Neural cell (in vitro differentiated cells): ENCODE data around the gene OSM. TPM values are rescaled to one million over a fixed set of nuclear protein-coding genes. Genes with fewer than 3 reads are reported as not detected.

Source experiments
- H2AFZ ChIP-seq: fragments of 200-600, 300-800 bp; sonication (generic), shearing (Covaris generic); 2 replicates; pipeline ENCODE4 v1.6.0; 2014; ENCODE audit warnings: low read depth, mild to moderate bottlenecking, antibody characterized with exemption, low read length, moderate library complexity
- H3F3A ChIP-seq: fragments of 200-600 bp; shearing (Covaris generic); 2 replicates; pipeline ENCODE4 v1.6.1; 2016; ENCODE audit warnings: mild to moderate bottlenecking, moderate library complexity, mixed read lengths, antibody characterized with exemption, low read length; ENCODE audit not compliant: insufficient read depth, poor library complexity, severe bottlenecking
- H3K27ac ChIP-seq: fragments of 200-600, 300-800 bp; sonication (generic), shearing (Covaris generic); 2 replicates; pipeline ENCODE4 v1.5.1; 2014; ENCODE audit warnings: mild to moderate bottlenecking, low read length, moderate library complexity
- H3K27me3 ChIP-seq: fragments of 300-800, 200-600 bp; sonication (generic), shearing (Covaris generic); 2 replicates; pipeline ENCODE4 v1.6.0; 2014; ENCODE audit warnings: mild to moderate bottlenecking, low read depth, low read length, moderate library complexity; ENCODE audit not compliant: insufficient read depth
- H3K36me3 ChIP-seq: fragments of 300-800, 200-600 bp; sonication (generic), shearing (Covaris generic); 2 replicates; pipeline ENCODE4 v1.5.1; 2014; ENCODE audit warnings: mild to moderate bottlenecking, antibody characterized with exemption, low read length, moderate library complexity; ENCODE audit not compliant: insufficient read depth
- H3K4me2 ChIP-seq: fragments of 300-800, 200-600 bp; sonication (generic), shearing (Covaris generic); 2 replicates; pipeline ENCODE4 v1.6.0; 2014; ENCODE audit warnings: mild to moderate bottlenecking, low read length
- H3K4me3 ChIP-seq: fragments of 300-800, 200-600 bp; sonication (generic), shearing (Covaris generic); 2 replicates; pipeline ENCODE4 v1.5.1; 2014; ENCODE audit warnings: mild to moderate bottlenecking, low read length, moderate library complexity
- H3K79me2 ChIP-seq: fragments of 200-600 bp; shearing (Covaris generic); replicated peaks from 2 replicates; pipeline ENCODE4 v1.6.0; 2014; ENCODE audit warnings: mild to moderate bottlenecking, low read length, moderate library complexity; ENCODE audit not compliant: insufficient read depth
- H3K9ac ChIP-seq: fragments of 300-800, 200-600 bp; sonication (generic), shearing (Covaris generic); 2 replicates; pipeline ENCODE4 v1.6.1; 2016; ENCODE audit warnings: mild to moderate bottlenecking, low read length, mixed read lengths
- H3K9me2 ChIP-seq: fragments of 200-600 bp; shearing (Covaris generic); 2 replicates; pipeline ENCODE4 v1.6.1; 2016; ENCODE audit warnings: mild to moderate bottlenecking, low read length, mixed read lengths; ENCODE audit not compliant: insufficient read depth
- H3K9me3 ChIP-seq: fragments of 200-600, 300-800 bp; sonication (generic), shearing (Covaris generic); 2 replicates; pipeline ENCODE4 v1.6.1; 2016; ENCODE audit warnings: mild to moderate bottlenecking, mixed run types, low read length, moderate library complexity, mixed read lengths
- H4K20me1 ChIP-seq: fragments of 200-600 bp; shearing (Covaris generic); 2 replicates; pipeline ENCODE4 v1.6.1; 2016; ENCODE audit warnings: mild to moderate bottlenecking, mixed run types; ENCODE audit not compliant: insufficient read depth
- CTCF ChIP-seq: fragments of 450-650 bp; IDR thresholded peaks from 2 replicates; pipeline ENCODE4 v1.5.1; 2014; ENCODE audit warnings: antibody characterized with exemption, mild to moderate bottlenecking, moderate library complexity; ENCODE audit not compliant: poor library complexity, severe bottlenecking
- EP300 ChIP-seq: fragments of 450-650 bp; conservative IDR thresholded peaks from 2 replicates; pipeline ENCODE4 v1.6.1; 2014; ENCODE audit warnings: antibody characterized with exemption, mild to moderate bottlenecking, moderate library complexity; ENCODE audit not compliant: poor library complexity, severe bottlenecking
- EZH2 ChIP-seq: fragments of 200-600, 300-800 bp; shearing (Covaris generic), sonication (generic); IDR thresholded peaks from 2 replicates; pipeline ENCODE4 v1.6.1; 2014; ENCODE audit warnings: antibody characterized with exemption, low read length, borderline replicate concordance, mild to moderate bottlenecking; ENCODE audit not compliant: insufficient read depth, poor library complexity, severe bottlenecking
- MXI1 ChIP-seq: fragments of 450-650 bp; conservative IDR thresholded peaks from 2 replicates; pipeline ENCODE4 v1.6.1; 2014; ENCODE audit warnings: antibody characterized with exemption, mild to moderate bottlenecking; ENCODE audit not compliant: poor library complexity, severe bottlenecking
- POLR2AphosphoS5 ChIP-seq: IDR thresholded peaks from 2 replicates; pipeline ENCODE4 v1.6.1; 2012
- RAD21 ChIP-seq: fragments of 450-650 bp; conservative IDR thresholded peaks from 2 replicates; pipeline ENCODE4 v1.6.1; 2014; ENCODE audit warnings: antibody characterized with exemption, mild to moderate bottlenecking, moderate library complexity
- REST ChIP-seq: IDR thresholded peaks from 2 replicates; pipeline ENCODE4 v1.6.1; 2012; ENCODE audit warnings: borderline replicate concordance
- SMC3 ChIP-seq: fragments of 450-650 bp; conservative IDR thresholded peaks from 2 replicates; pipeline ENCODE4 v1.6.1; 2014; ENCODE audit warnings: antibody characterized with exemption, mild to moderate bottlenecking, moderate library complexity; ENCODE audit not compliant: poor library complexity
- TAF1 ChIP-seq: IDR thresholded peaks from 2 replicates; pipeline ENCODE4 v1.6.1; 2012; ENCODE audit warnings: low read depth
- polyA plus RNA-seq: library from polyadenylated mRNA; depleted of rRNA; stranded (reverse); fragments of >200 nt; gene quantifications from 2 replicates; pipeline ENCODE4 v1.2.3, GENCODE V29; 2014

OSM gene
- polyA plus RNA-seq, 1 donor from 2014 or later: not detected

GRCh38 chr22:30265131-30265720, 1.4 kb downstream of the OSM start:
- Histone ChIP-seq H3K4me2 (no peak overlapping the region), H3K36me3 (no peaks in the 10 kb centered on the region), H3F3A (no peaks in the 10 kb centered on the region), H2AFZ (no peak overlapping the region), H3K9ac (no peak overlapping the region), H3K79me2 (no peaks in the 10 kb centered on the region), H4K20me1 (no peaks in the 10 kb centered on the region), H3K27ac (no peak overlapping the region), H3K9me2 (no peaks in the 10 kb centered on the region), H3K9me3 (no peaks in the 10 kb centered on the region), H3K27me3 (no peaks in the 10 kb centered on the region), H3K4me3 (no peak overlapping the region)
- TF ChIP-seq SMC3: no peak
- TF ChIP-seq CTCF: no peak
- no peak for TF ChIP-seq RAD21
- no peak for TF ChIP-seq MXI1
- TF ChIP-seq POLR2AphosphoS5: no peak
- no peak for TF ChIP-seq REST
- no peak for TF ChIP-seq TAF1
- TF ChIP-seq EZH2: no peak
- no peak for TF ChIP-seq EP300

GRCh38 chr22:30263883-30264282, 2.8 kb downstream of the OSM start:
- no peaks in the 10 kb centered on the region for H3K36me3 ChIP-seq
- TF ChIP-seq REST (no peak), MXI1 (no peak)
- no peaks in the 10 kb centered on the region for H3K9me3 ChIP-seq
- H3K9me2 ChIP-seq: no peaks in the 10 kb centered on the region
- H3F3A ChIP-seq: no peaks in the 10 kb centered on the region
- H4K20me1 ChIP-seq: no peaks in the 10 kb centered on the region
- H3K27ac ChIP-seq: no peak overlapping the region
- no peaks in the 10 kb centered on the region for H3K79me2 ChIP-seq
- H3K27me3 ChIP-seq: no peaks in the 10 kb centered on the region
- H3K4me3 ChIP-seq: no peak overlapping the region
- no peak overlapping the region for H3K4me2 ChIP-seq
- H3K9ac ChIP-seq: no peak overlapping the region
- no peak overlapping the region for H2AFZ ChIP-seq
